ENCODE results near the gene HNRNPA2B1. TPM values are rescaled to one million over a fixed set of nuclear protein-coding genes. Genes with fewer than 3 reads are reported as not detected.

HNRNPA2B1 gene
- total RNA-seq, 1 donor, result 82.9 TPM

DNA sequence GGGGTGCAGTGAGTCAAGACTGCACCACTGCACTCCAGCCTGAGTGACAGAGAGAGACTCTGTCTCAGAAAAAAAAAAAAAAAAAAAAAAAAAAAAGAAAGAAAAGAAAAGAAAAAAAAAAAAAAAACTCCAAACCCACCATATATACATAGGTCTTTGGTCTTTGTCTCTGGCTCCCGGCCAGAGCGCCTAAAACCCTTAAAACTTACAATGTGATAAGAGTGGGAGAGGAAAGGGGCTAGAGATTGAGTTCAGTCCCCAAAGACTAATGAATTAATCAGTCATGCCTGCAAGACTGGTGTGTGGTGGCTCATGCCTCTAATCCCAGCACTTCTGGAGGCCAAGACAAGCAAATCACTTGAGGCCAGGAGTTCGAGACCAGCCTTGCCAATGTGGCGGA lies 55.3 kb downstream of the HNRNPA2B1 start:
- Histone ChIP-seq H4K20me1 (ENCODE audit: insufficient read depth, low read length) (no peaks in the 10 kb centered on the region), H3K4me1 (ENCODE audit: insufficient read depth, low read length) (peaks cover 6% of the 10 kb centered on the region), H3K9me3 (ENCODE audit: low read depth, low read length) (no peaks in the 10 kb centered on the region), H3K4me2 (ENCODE audit: insufficient read depth, low read length) (no peak overlapping the region), H2AFZ (ENCODE audit: low read length) (no peak overlapping the region), H3K27me3 (ENCODE audit: insufficient read depth, low read length) (peaks cover 6% of the 10 kb centered on the region), H3K36me3 (ENCODE audit: insufficient read depth, low read length) (no peaks in the 10 kb centered on the region), H3K79me2 (ENCODE audit: insufficient read depth, low read length) (no peaks in the 10 kb centered on the region), H3K4me3 (ENCODE audit: insufficient read depth, low read length) (no peak overlapping the region), H3K27ac (ENCODE audit: low read depth, low read length) (no peak overlapping the region)
- no peak for TF ChIP-seq CTCF (IDR thresholded peaks at IDR 0.05; ENCODE audit: extremely low read depth, low read depth, low read length)
- DNase-seq (ENCODE audit: insufficient read length, low spot score, missing footprints), result no peak

- H3K27me3 ChIP-seq (ENCODE audit: insufficient read depth, low read length), result peaks cover 2% of the 10 kb centered on the region
Measured at GRCh38 chr7:26144184-26145080, 56.1 kb downstream of the HNRNPA2B1 start.

GRCh38 chr7:26143298-26144048 lies 57.1 kb downstream of the HNRNPA2B1 start:
- H3K27ac ChIP-seq (ENCODE audit: low read depth, low read length), result no peak overlapping the region
- peaks cover 6% of the 10 kb centered on the region for H3K4me1 ChIP-seq (ENCODE audit: insufficient read depth, low read length)
- no peaks in the 10 kb centered on the region for H4K20me1 ChIP-seq (ENCODE audit: insufficient read depth, low read length)
- no peaks in the 10 kb centered on the region for H3K36me3 ChIP-seq (ENCODE audit: insufficient read depth, low read length)
- H3K4me2 ChIP-seq (ENCODE audit: insufficient read depth, low read length), result peak overlapping the region; percentile 38
- H3K27me3 ChIP-seq (ENCODE audit: insufficient read depth, low read length), result peaks cover 2% of the 10 kb centered on the region
- H3K9me3 ChIP-seq (ENCODE audit: low read depth, low read length), result no peaks in the 10 kb centered on the region
- peak; percentile 79 for DNase-seq (ENCODE audit: insufficient read length, low spot score, missing footprints)
- H3K4me3 ChIP-seq (ENCODE audit: insufficient read depth, low read length), result no peak overlapping the region
- H2AFZ ChIP-seq (ENCODE audit: low read length), result no peak overlapping the region
- H3K79me2 ChIP-seq (ENCODE audit: insufficient read depth, low read length), result no peaks in the 10 kb centered on the region
- no peak for TF ChIP-seq CTCF (IDR thresholded peaks at IDR 0.05; ENCODE audit: extremely low read depth, low read depth, low read length)

More at GRCh38 chr7:26144184-26145080, 56.1 kb downstream of the HNRNPA2B1 start:
- H3K79me2 ChIP-seq (ENCODE audit: insufficient read depth, low read length), result no peaks in the 10 kb centered on the region
- H3K4me2 ChIP-seq (ENCODE audit: insufficient read depth, low read length), result no peak overlapping the region
- no peak overlapping the region for H3K27ac ChIP-seq (ENCODE audit: low read depth, low read length)
- H3K36me3 ChIP-seq (ENCODE audit: insufficient read depth, low read length), result no peaks in the 10 kb centered on the region
- no peak for DNase-seq (ENCODE audit: insufficient read length, low spot score, missing footprints)
- H3K9me3 ChIP-seq (ENCODE audit: low read depth, low read length), result no peaks in the 10 kb centered on the region
- H3K4me1 ChIP-seq (ENCODE audit: insufficient read depth, low read length), result peaks cover 6% of the 10 kb centered on the region
- no peak overlapping the region for H3K4me3 ChIP-seq (ENCODE audit: insufficient read depth, low read length)
- H2AFZ ChIP-seq (ENCODE audit: low read length), result no peak overlapping the region
- no peak for TF ChIP-seq CTCF (IDR thresholded peaks at IDR 0.05; ENCODE audit: extremely low read depth, low read depth, low read length)
- H4K20me1 ChIP-seq (ENCODE audit: insufficient read depth, low read length), result no peaks in the 10 kb centered on the region

DNA sequence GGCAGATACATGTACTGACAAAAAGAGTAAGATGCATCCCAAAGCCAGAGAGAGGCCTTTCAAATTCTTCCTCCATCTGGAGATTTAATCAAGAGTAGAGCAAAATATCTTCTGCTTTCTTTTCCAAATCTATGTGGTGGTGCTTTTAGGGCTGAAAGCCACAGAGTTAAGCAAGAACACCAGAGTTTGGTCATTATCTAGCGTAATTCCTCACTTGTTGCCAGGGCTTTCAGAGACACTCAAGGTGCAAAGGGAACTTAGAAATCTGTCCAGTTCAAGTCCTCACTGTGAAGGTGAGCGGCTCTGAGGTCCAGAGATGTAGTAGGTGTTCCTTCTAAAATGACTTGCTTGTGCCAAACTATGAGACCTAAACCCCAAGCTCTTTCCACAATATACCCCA lies 59.5 kb downstream of the HNRNPA2B1 start:
- no peaks in the 10 kb centered on the region for H3K36me3 ChIP-seq (ENCODE audit: insufficient read depth, low read length)
- no peaks in the 10 kb centered on the region for H4K20me1 ChIP-seq (ENCODE audit: insufficient read depth, low read length)
- H3K4me3 ChIP-seq (ENCODE audit: insufficient read depth, low read length), result no peak overlapping the region
- peaks cover 5% of the 10 kb centered on the region for H3K27me3 ChIP-seq (ENCODE audit: insufficient read depth, low read length)
- DNase-seq (ENCODE audit: insufficient read length, low spot score, missing footprints), result no peak
- H2AFZ ChIP-seq (ENCODE audit: low read length), result no peak overlapping the region
- no peak overlapping the region for H3K27ac ChIP-seq (ENCODE audit: low read depth, low read length)
- peaks cover 6% of the 10 kb centered on the region for H3K4me1 ChIP-seq (ENCODE audit: insufficient read depth, low read length)
- H3K79me2 ChIP-seq (ENCODE audit: insufficient read depth, low read length), result no peaks in the 10 kb centered on the region
- no peaks in the 10 kb centered on the region for H3K9me3 ChIP-seq (ENCODE audit: low read depth, low read length)
- H3K4me2 ChIP-seq (ENCODE audit: insufficient read depth, low read length), result no peak overlapping the region
- TF ChIP-seq CTCF (IDR thresholded peaks at IDR 0.05; ENCODE audit: extremely low read depth, low read depth, low read length), result no peak
